Fibroblast of pulmonary artery (primary cell): Measurements from ENCODE around the gene INPP5B.
A peak's percentile ranks its signal among the peaks of the same experiment; 100 is the strongest.

Source experiments
- DNase-seq: peaks from one replicate; pipeline ENCODE4 v3.0.0-alpha.2; 2010; ENCODE audit warnings: low read depth
- H3K4me3 ChIP-seq: replicated peaks from 2 replicates; pipeline ENCODE4 v1.5.1; 2011; ENCODE audit warnings: low read depth, mild to moderate bottlenecking, control low read depth, low read length, moderate library complexity
- TF ChIP-seq, protein P1 (sequence below): IDR thresholded peaks from 2 replicates; pipeline ENCODE4 v1.5.1; 2011; ENCODE audit warnings: mild to moderate bottlenecking, control low read depth, low read length, inconsistent platforms; ENCODE audit errors: missing control alignments

The INPP5B gene

DNA sequence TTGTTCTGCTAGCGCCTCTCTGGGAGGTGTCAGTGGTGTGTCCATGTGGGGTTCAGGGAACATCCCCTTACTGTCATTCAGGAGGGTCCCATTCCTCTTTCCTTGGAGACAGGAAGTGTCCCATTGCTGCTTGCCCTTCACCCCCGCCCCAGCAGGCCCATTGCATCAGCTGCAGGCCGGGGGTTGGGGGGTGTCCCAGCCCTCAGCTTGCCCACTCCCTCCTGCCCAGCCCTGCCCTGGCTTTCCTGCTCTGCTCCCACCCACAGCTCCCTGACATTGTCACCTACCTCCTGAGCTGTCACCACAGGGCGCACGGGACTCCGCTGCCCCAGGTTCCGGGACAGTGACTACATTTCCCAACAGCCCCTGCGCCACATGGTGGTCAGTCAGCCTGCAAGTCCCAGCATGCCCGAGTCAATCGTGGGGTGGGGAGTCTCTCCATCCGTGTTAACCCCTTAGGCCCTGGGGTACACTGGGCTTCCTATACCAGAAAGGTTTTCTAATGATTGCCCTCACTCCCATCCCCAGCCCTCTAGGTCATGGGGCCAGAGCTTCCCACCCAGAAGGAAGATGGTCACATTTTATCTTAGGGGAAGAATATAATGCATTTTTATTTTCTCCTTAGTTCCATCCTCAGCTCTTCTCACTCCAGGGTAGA, at the start of gene INPP5B:
Gene INPP5B, minus strand, starts transcription at position 351 of the 658 bp plus-strand sequence. CDS start 745 bp downstream, outside the sequence.
- DNase-seq = peak; percentile 93
- TF ChIP-seq, protein P1, sequence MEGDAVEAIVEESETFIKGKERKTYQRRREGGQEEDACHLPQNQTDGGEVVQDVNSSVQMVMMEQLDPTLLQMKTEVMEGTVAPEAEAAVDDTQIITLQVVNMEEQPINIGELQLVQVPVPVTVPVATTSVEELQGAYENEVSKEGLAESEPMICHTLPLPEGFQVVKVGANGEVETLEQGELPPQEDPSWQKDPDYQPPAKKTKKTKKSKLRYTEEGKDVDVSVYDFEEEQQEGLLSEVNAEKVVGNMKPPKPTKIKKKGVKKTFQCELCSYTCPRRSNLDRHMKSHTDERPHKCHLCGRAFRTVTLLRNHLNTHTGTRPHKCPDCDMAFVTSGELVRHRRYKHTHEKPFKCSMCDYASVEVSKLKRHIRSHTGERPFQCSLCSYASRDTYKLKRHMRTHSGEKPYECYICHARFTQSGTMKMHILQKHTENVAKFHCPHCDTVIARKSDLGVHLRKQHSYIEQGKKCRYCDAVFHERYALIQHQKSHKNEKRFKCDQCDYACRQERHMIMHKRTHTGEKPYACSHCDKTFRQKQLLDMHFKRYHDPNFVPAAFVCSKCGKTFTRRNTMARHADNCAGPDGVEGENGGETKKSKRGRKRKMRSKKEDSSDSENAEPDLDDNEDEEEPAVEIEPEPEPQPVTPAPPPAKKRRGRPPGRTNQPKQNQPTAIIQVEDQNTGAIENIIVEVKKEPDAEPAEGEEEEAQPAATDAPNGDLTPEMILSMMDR = no peak
- H3K4me3 ChIP-seq = peak within 1 kb of the TSS; percentile 90

DNA sequence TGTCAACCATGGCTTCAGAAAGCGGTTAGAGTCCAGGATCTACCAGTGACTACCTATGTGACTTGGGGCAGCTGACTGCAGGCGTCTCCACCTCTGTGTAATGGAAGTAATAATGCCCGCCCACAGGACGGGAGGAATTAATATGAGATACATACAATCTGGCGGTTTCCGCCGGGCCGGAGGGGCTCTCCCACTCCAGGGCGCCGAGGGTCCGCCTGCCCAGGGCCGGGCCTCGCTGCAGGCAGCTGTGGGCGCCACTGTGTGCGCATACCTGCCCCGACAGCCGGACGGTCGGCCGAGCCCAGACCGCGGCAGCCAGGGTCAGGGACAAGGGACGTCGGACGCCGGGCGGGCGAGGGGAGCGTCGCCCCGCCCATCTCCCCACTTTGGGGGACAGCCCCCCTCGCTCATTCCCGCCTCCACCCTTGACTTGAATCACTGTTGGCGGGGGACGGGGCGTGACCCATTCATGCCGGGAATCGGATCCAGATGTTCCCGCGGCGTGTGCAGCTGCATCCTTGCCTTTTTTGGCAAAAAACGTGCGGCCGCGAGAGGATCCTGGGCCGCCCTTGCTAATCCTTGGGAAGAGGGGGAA, 49.0 kb upstream of the INPP5B start:
- TF ChIP-seq, protein P1 = no peak
- DNase-seq = peak; percentile 86
- H3K4me3 ChIP-seq = peak overlapping the region; percentile 32

DNA sequence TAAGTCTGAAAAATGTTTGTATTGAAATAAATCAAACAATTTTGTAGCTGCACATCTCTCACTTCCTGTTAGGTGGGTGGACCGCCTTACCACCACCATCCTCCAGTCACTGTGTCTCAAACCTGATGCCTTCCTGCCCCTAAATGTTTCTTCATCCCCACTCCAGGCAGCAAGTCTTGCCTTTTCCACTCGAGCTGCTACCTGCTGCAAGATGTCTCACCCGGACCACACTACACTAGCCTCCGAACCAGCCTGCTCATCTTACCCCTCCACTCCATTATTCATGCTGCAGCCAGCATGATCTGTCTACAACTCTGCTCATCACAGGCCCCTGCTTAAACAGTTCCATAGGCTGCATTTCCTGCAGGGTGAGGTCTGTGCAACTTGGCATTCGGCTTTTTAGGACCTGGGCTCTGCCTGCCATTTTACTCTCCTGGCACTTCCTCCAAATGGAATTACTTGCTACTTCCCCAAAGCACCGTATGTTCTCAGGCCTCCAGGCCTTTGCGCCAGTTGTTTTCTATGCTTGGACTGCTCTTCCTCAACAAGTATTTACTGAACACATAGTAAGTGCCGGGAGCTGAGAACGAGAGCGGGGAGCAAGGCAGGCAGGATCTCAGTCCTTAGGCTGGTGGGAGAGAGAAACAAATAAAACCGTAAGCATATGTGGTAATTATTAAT, 48.2 kb upstream of the INPP5B start:
- DNase-seq = no peak
- TF ChIP-seq, protein P1 = no peak
- peak overlapping the region; percentile 32 for H3K4me3 ChIP-seq

DNA sequence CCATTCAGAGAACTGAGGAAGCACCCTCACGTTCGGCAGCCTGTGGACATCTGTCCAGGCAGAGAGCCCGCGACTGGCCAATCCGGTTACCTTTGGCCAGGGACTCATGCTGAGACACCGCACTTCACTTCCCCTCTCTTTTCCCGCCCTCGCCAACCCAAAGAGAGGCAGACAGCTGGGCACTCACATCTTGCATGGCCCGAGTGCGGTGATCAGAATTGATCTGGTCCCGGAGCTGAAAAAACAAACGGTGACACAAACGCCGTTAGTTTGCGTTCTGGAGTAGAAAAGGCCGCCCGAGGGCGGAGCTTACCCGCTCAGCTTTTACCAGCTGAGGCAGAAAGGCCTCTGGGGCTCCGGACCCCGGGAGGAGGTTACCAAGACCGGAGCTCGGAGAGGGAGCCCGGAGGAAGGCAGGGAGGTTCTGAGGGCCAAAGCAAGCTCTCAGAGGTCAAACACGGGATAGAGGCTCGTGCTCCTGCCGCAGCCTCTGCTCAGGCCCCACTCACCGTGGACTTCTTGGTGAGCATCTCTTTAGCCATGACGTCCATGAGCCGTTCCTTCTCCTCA, 42.6 kb upstream of the INPP5B start:
- DNase-seq = no peak
- TF ChIP-seq, protein P1 = no peak
- peak overlapping the region; percentile 99 for H3K4me3 ChIP-seq

DNA sequence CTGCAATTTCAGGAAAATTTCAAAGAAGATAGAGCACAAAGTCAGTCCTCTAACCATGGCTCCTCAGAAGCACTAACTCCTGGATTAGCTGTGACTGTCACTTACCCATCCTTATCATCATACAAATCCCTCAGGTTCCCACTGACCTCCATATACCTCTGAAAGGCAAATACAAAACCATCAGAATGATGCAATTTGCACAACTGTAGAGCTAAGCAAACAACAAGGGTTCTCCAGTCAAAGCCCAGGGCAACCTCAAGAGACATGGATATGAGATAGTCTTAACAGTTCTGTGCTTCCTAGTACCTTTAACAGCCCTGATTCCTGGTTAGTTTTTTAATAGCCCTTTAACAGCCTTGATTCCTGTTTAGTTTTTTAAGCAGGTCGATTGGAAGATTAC, 40.8 kb upstream of the INPP5B start:
- no peak for DNase-seq
- no peak overlapping the region for H3K4me3 ChIP-seq
- TF ChIP-seq, protein P1 = no peak

DNA sequence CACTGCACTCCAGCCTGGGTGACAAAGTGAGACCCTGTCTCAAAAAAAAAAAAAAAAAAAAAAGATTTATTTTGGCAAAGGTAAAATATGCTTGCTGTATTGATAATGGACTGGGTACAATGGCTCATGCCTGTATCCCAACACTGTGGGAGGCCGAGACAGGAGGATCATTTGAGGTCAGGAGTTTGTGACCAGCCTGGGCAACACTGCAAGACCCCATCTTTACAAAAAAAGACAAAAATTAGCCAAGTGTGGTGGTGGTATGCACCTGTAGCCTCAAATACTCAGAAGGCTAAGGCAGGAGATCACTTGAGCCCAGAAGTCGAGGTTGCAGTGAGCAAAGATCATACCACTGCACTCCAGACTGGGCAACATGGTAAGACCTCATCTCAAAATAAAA, 36.7 kb upstream of the INPP5B start:
- no peak overlapping the region for H3K4me3 ChIP-seq
- TF ChIP-seq, protein P1 = no peak
- DNase-seq = no peak
